ENCODE results near the gene YEATS2.

- TF ChIP-seq TARDBP (IDR thresholded peaks at IDR 0.05) (no peak), BHLHE40 (IDR thresholded peaks at IDR 0.05; ENCODE audit: borderline replicate concordance) (no peak), ARNT (IDR thresholded peaks at IDR 0.05) (no peak), CTBP1 (IDR thresholded peaks at IDR 0.05; ENCODE audit: borderline replicate concordance) (no peak), FOXA1 (IDR thresholded peaks at IDR 0.05) (no peak), PKNOX1 (IDR thresholded peaks at IDR 0.05) (no peak)
These were observed 111.7 kb downstream of the YEATS2 start for GRCh38 chr3:183809270-183809669.
